HEK293 (cell line): Measurements from ENCODE around the gene RASSF10.

Experiments
- CTCF ChIA-PET: fragments of 350-600 bp; formaldehyde crosslinking; extraction: SDS; loops from one replicate; lab custom pipeline; 2021; ENCODE audit warnings: antibody characterized with exemption; lab: Yijun Ruan, JAX
- POLR2A ChIA-PET: fragments of 300-600 bp; formaldehyde crosslinking; extraction: SDS; loops from one replicate; lab custom pipeline; 2020; ENCODE audit warnings: antibody characterized with exemption, inconsistent platforms; lab: Yijun Ruan, JAX
- H3K27ac ChIP-seq: fragments of 200-500 bp; sonication (Bioruptor generic); 2 replicates; pipeline ENCODE4 v1.5.1; 2014; ENCODE audit warnings: low read depth, low read length, control low read depth, inconsistent platforms; ENCODE audit errors: extremely low read depth
- H3K36me3 ChIP-seq, 2 experiments: fragments of 200-500 bp in 1 of 2; sonication (Bioruptor generic) in 1 of 2; 1 replicate in 1 of 2; 2 replicates in 1 of 2; pipeline ENCODE4 v1.5.1; 2014 to 2017; ENCODE audit warnings: inconsistent platforms in 2 of 2, low read length in 2 of 2; ENCODE audit not compliant: control insufficient read depth in 2 of 2, insufficient read depth in 1 of 2
- H3K4me1 ChIP-seq: fragments of 200-500 bp; sonication (Bioruptor generic); 2 replicates; pipeline ENCODE4 v1.5.1; 2014; ENCODE audit warnings: mild to moderate bottlenecking, low read length, inconsistent platforms; ENCODE audit not compliant: control insufficient read depth, insufficient read depth
- H3K4me3 ChIP-seq: 2 replicates; pipeline ENCODE4 v1.5.1; 2011; ENCODE audit warnings: low read depth, mild to moderate bottlenecking, control low read depth, low read length, moderate library complexity
- H3K9me3 ChIP-seq: fragments of 200-500 bp; sonication (Bioruptor generic); 2 replicates; pipeline ENCODE4 v1.5.1; 2014; ENCODE audit warnings: low read depth, low read length, inconsistent platforms; ENCODE audit not compliant: control insufficient read depth, insufficient read depth
- GLI2 ChIP-seq: fragments of 450-650 bp; formaldehyde crosslinking; IDR thresholded peaks from 2 replicates; pipeline ENCODE4; 2017; ENCODE audit warnings: missing biosample characterization, missing genetic modification characterization, low read depth, borderline replicate concordance
- GLI4 ChIP-seq: fragments of 450-650 bp; formaldehyde crosslinking; IDR thresholded peaks from 2 replicates; pipeline ENCODE4 v1.5.1; 2016; ENCODE audit warnings: missing biosample characterization, missing genetic modification characterization
- INSM2 ChIP-seq: fragments of 450-650 bp; formaldehyde crosslinking; IDR thresholded peaks from 2 replicates; pipeline ENCODE4 v1.5.1; 2016; ENCODE audit warnings: missing biosample characterization, missing genetic modification characterization
- OSR2 ChIP-seq: fragments of 450-650 bp; formaldehyde crosslinking; IDR thresholded peaks from 2 replicates; pipeline ENCODE4 v1.5.1; 2016; ENCODE audit warnings: missing biosample characterization, missing genetic modification characterization
- PATZ1 ChIP-seq: fragments of 450-650 bp; formaldehyde crosslinking; IDR thresholded peaks from 2 replicates; pipeline ENCODE4 v1.5.1; 2016; ENCODE audit warnings: missing biosample characterization, missing genetic modification characterization
- TSHZ1 ChIP-seq: fragments of 450-650 bp; formaldehyde crosslinking; IDR thresholded peaks from 2 replicates; pipeline ENCODE4 v1.5.1; 2016; ENCODE audit warnings: missing biosample characterization, missing genetic modification characterization, borderline replicate concordance
- ZNF202 ChIP-seq: fragments of 450-650 bp; formaldehyde crosslinking; IDR thresholded peaks from 2 replicates; pipeline ENCODE4 v1.5.1; 2016; ENCODE audit warnings: missing biosample characterization, missing genetic modification characterization, borderline replicate concordance
- ZNF324 ChIP-seq: fragments of 450-650 bp; formaldehyde crosslinking; IDR thresholded peaks from 2 replicates; pipeline ENCODE4 v1.5.1; 2016; ENCODE audit warnings: missing biosample characterization, missing genetic modification characterization
- ZNF350 ChIP-seq: fragments of 450-650 bp; formaldehyde crosslinking; IDR thresholded peaks from 2 replicates; pipeline ENCODE4 v1.5.0; 2017; ENCODE audit warnings: missing biosample characterization, mild to moderate bottlenecking, missing genetic modification characterization
- ZNF510 ChIP-seq: fragments of 450-650 bp; formaldehyde crosslinking; IDR thresholded peaks from 2 replicates; pipeline ENCODE4 v1.5.1; 2018; ENCODE audit warnings: mild to moderate bottlenecking, missing genetic modification characterization, missing biosample characterization; ENCODE audit not compliant: insufficient replicate concordance
- ZNF585B ChIP-seq: fragments of 450-650 bp; formaldehyde crosslinking; IDR thresholded peaks from 2 replicates; pipeline ENCODE4 v1.5.1; 2016; ENCODE audit warnings: missing biosample characterization, missing genetic modification characterization
- ZNF645 ChIP-seq: fragments of 450-650 bp; formaldehyde crosslinking; IDR thresholded peaks from 2 replicates; pipeline ENCODE4; 2016; ENCODE audit warnings: missing biosample characterization, missing genetic modification characterization
- ZNF658 ChIP-seq: fragments of 450-650 bp; formaldehyde crosslinking; IDR thresholded peaks from 2 replicates; pipeline ENCODE4; 2016; ENCODE audit warnings: missing biosample characterization, missing genetic modification characterization
- ZNF707 ChIP-seq: fragments of 450-650 bp; formaldehyde crosslinking; IDR thresholded peaks from 2 replicates; pipeline ENCODE4 v1.5.1; 2016; ENCODE audit warnings: missing biosample characterization, missing genetic modification characterization
- ZNF76 ChIP-seq: fragments of 450-650 bp; formaldehyde crosslinking; IDR thresholded peaks from 2 replicates; pipeline ENCODE4; 2016; ENCODE audit warnings: low read depth, missing biosample characterization, missing genetic modification characterization, borderline replicate concordance
- TF ChIP-seq, protein P1 (sequence below): fragments of 450-650 bp; formaldehyde crosslinking; conservative IDR thresholded peaks from 2 replicates; pipeline ENCODE4 v1.5.1; 2016; ENCODE audit warnings: low read depth, missing biosample characterization, missing genetic modification characterization

Gene RASSF10

GRCh38 chr11:13019313-13019712, 10.2 kb downstream of the RASSF10 start:
- ChIA-PET CTCF (no interaction called here), POLR2A (no interaction called here)
- H3K9me3 ChIP-seq, result no peaks in the 10 kb centered on the region
- TF ChIP-seq TSHZ1 (tag by site-specific recombination) (no peak), ZNF202 (tag by site-specific recombination) (no peak), ZNF658 (tag by site-specific recombination) (no peak), ZNF707 (tag by site-specific recombination) (no peak), INSM2 (tag by site-specific recombination) (no peak), OSR2 (no peak), ZNF350 (tag by site-specific recombination) (no peak), GLI2 (tag by site-specific recombination) (no peak), ZNF645 (no peak), ZNF510 (tag by site-specific recombination) (no peak), ZNF585B (tag by site-specific recombination) (no peak), PATZ1 (tag by site-specific recombination) (no peak), GLI4 (tag by site-specific recombination) (no peak), ZNF324 (tag by site-specific recombination) (no peak), ZNF76 (no peak)
- TF ChIP-seq, protein P1, sequence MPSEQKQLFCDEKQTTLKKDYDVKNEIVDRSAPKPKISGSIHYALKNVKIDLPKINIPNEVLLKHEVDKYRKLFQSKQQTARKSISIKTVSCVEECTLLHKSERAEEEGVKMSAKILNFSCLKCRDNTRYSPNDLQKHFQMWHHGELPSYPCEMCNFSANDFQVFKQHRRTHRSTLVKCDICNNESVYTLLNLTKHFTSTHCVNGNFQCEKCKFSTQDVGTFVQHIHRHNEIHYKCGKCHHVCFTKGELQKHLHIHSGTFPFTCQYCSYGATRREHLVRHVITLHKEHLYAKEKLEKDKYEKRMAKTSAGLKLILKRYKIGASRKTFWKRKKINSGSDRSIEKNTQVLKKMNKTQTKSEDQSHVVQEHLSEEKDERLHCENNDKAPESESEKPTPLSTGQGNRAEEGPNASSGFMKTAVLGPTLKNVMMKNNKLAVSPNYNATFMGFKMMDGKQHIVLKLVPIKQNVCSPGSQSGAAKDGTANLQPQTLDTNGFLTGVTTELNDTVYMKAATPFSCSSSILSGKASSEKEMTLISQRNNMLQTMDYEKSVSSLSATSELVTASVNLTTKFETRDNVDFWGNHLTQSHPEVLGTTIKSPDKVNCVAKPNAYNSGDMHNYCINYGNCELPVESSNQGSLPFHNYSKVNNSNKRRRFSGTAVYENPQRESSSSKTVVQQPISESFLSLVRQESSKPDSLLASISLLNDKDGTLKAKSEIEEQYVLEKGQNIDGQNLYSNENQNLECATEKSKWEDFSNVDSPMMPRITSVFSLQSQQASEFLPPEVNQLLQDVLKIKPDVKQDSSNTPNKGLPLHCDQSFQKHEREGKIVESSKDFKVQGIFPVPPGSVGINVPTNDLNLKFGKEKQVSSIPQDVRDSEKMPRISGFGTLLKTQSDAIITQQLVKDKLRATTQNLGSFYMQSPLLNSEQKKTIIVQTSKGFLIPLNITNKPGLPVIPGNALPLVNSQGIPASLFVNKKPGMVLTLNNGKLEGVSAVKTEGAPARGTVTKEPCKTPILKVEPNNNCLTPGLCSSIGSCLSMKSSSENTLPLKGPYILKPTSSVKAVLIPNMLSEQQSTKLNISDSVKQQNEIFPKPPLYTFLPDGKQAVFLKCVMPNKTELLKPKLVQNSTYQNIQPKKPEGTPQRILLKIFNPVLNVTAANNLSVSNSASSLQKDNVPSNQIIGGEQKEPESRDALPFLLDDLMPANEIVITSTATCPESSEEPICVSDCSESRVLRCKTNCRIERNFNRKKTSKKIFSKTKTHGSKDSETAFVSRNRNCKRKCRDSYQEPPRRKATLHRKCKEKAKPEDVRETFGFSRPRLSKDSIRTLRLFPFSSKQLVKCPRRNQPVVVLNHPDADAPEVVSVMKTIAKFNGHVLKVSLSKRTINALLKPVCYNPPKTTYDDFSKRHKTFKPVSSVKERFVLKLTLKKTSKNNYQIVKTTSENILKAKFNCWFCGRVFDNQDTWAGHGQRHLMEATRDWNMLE, result no peak
- no peak overlapping the region for H3K27ac ChIP-seq
- H3K4me1 ChIP-seq, result no peaks in the 10 kb centered on the region
- no peak overlapping the region for H3K4me3 ChIP-seq
- no peaks in the 10 kb centered on the region for H3K36me3 ChIP-seq
